H1 (cell line): ENCODE measurements around the gene SPEM3. TPM values are rescaled to one million over a fixed set of nuclear protein-coding genes. Genes with fewer than 3 reads are reported as not detected.

Source experiments
- EP300 ChIP-seq, 2 experiments: IDR thresholded peaks; 1 replicate in 1 of 2; 2 replicates in 1 of 2; pipeline ENCODE4 v1.6.1; 2011 to 2012; ENCODE audit warnings: low read depth in 2 of 2, low read length in 2 of 2, mild to moderate bottlenecking in 2 of 2, borderline replicate concordance in 1 of 2, inconsistent platforms in 1 of 2, moderate library complexity in 1 of 2
- JUND ChIP-seq: IDR thresholded peaks from 2 replicates; pipeline ENCODE4 v1.6.1; 2011; ENCODE audit warnings: mild to moderate bottlenecking, improper control_type of control experiment, low read length
- POU5F1 ChIP-seq: IDR thresholded peaks from 2 replicates; pipeline ENCODE4 v1.6.1; 2011; ENCODE audit warnings: low read depth, mild to moderate bottlenecking, low read length, moderate library complexity
- polyA plus RNA-seq, 7 experiments: library from polyadenylated mRNA; depleted of rRNA in 3 of 7; stranded (reverse) in 5 of 7; unstranded in 2 of 7; fragments of >200 nt in 5 of 7; fragments of 200-250 nt in 2 of 7; gene quantifications; 1 replicate in 5 of 7; 2 replicates in 1 of 7; 4 replicates in 1 of 7; pipeline versions ENCODE4 v1.2.1 to v1.2.3, GENCODE V29; 2011 to 2013; ENCODE audit warnings: missing spikeins in 2 of 7, mixed read lengths in 2 of 7
- total RNA-seq: library from RNA; stranded (reverse); fragmentation: NEBNext Ultra II Directional; extraction: Animal tissue kit (Norgen Biotek cat#: 25700); gene quantifications from 2 replicates; pipeline ENCODE4 v1.2.1, GENCODE V29; 2021

The SPEM3 gene
- total and polyA plus RNA-seq, 2 of the 8 experiments (the other 6 are each of a cell fraction or from before 2014, with no cell fraction given) = 0.02 TPM; not detected in 1

DNA sequence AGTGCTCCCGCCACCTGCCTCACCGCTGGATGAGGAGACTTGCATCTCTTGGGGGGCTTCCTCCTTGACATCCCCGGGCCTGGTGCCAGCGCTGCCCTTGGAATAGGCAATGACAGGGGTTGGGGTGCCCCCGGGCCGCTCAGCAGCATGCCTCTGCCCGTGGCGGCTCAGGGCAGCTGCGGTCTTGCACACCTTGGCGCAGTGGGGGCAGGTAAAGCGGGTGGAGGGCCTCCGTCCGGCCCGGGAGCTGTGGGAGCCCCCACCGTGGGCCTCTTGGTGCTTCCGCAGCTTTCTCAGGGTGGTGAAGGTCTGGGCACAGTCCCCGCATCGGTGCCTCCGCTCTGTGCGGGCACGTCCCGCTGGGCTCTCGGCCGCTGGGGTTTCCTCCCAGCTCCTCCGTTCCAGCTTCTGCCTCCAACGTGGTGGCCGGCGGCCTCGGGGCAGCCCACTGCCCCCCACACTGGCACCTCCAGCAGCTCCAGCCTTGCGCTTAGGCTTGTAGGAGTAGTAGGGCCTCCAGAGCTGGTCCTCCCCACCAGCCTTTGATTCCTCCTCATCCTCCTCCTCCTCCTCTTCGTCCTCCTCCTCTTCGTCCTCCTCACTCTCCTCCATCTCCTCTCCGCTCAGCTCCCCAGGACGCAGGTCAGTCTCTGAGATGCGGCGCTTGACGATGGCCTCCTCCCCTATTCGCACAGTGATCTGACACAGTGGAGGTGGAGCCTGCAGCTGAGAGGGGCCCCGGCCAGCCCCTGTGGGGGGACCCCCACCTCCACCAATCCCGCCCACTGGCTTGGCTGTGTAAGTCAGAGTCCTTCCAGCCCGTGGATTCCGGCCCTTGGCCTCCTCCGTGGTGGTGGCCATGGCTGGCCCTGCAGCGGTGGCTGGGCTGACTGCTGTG is 34.1 kb downstream of the SPEM3 start (continued):
- TF ChIP-seq JUND (no peak), POU5F1 (no peak), EP300 (IDR thresholded peaks at IDR 0.05; ENCODE audit: borderline replicate concordance in 1 of 2, low read depth in 2 of 2, low read length in 2 of 2) (no peak)
